Mucosa of descending colon (tissue), 3 donors: Measurements from ENCODE around the gene HMX3. TPM values are rescaled to one million over a fixed set of nuclear protein-coding genes. Genes with fewer than 3 reads are reported as not detected.

ENCODE experiments used
- ATAC-seq: fragments of 200-7000 bp; cut with Tn5 transposase; one replicate; pipeline ENCODE4 v1.9.1; 2020; ENCODE audit warnings: mild to moderate bottlenecking, moderate library complexity
- DNase-seq, 3 donors: peaks; one replicate each; pipeline ENCODE4 v3.0.0-alpha.2; 2020
- H3K36me3 ChIP-seq: fragments of 200-600 bp; one replicate; pipeline ENCODE4 v1.8.0; 2021; ENCODE audit warnings: low read depth, mild to moderate bottlenecking
- H3K4me1 ChIP-seq: fragments of 200-600 bp; one replicate; pipeline ENCODE4 v1.8.0; 2021; ENCODE audit warnings: low read depth, mild to moderate bottlenecking
- H3K4me3 ChIP-seq: fragments of 200-600 bp; one replicate; pipeline ENCODE4 v1.8.0; 2021; ENCODE audit warnings: mild to moderate bottlenecking
- H3K9me3 ChIP-seq: fragments of 200-600 bp; one replicate; pipeline ENCODE4 v1.8.0; 2021; ENCODE audit warnings: mild to moderate bottlenecking
- intact Hi-C, 2 donors: fragments of 100-400 bp; cut with DNase I in 1 of 2; cut with micrococcal nuclease in 1 of 2; formaldehyde crosslinking; loops; one replicate each; pipeline versions ENCODE4 v1.11.0 to v1.11.1; 2022; cut with DNase I, micrococcal nuclease
- total RNA-seq, 3 donors: library from RNA; stranded (reverse); fragmentation: NEBNext Ultra II Directional in 2 of 3; extraction: Animal tissue kit (Norgen Biotek cat#: 25700) in 2 of 3; gene quantifications; one replicate each; pipeline versions ENCODE4 v1.2.1 to v1.2.4, GENCODE V29; 2021 to 2023
- TF ChIP-seq, protein P1 (sequence below): fragments of 200-600 bp; IDR thresholded peaks from one replicate; pipeline ENCODE4 v1.8.0; 2022; ENCODE audit warnings: antibody characterized with exemption, mild to moderate bottlenecking
- donor health status: DM: no; HTN: no; CAD: no; lungs with moderate emphysema.
- donor health status: DM: no; HTN: no; CAD: no.
- donor health status: DM: no; HTN: yes; CAD: no.

HMX3 gene
- total RNA-seq, 3 donors from 2014 or later: 0.92 to 1.4 TPM; not detected in 1

DNA sequence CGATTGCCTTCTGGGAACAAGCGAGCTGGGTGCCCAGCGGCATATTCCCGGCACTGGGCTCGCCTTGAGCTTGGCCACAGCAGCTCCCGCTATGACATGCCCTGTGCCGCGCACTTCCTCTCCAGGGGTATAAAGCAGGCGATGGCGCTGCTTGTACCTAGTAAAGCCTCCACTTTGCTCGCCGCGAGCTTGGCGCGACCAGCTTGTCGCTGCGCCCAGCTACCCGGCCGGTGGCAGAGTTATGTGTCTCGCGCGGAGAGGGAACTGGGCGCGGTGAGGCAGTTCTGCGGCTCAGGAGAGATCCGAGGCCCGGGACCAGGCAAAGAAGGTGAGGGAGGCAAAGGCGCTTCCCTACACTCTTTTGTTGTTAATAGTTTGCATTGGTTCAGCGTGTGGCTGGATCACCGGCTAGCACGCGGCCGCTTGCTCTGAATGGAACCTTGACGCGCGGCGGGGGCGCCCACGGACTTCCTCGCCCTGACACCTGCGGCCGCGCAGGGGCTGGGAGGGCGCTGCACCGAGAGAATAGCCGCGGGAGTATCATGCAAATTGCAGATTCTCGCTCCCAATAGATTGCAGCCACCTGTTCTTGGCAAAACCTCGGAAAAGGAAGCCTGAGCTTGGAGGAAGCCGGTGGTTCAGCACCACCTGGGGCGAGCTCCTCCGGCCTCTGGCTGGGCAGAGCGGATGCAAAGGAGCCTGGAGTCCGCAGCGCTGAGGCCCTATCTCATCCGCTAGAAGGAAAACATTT, 15.4 kb downstream of the HMX3 start:
- H3K4me1 ChIP-seq: peaks cover 34% of the 10 kb centered on the region
- ATAC-seq: no peak

DNA sequence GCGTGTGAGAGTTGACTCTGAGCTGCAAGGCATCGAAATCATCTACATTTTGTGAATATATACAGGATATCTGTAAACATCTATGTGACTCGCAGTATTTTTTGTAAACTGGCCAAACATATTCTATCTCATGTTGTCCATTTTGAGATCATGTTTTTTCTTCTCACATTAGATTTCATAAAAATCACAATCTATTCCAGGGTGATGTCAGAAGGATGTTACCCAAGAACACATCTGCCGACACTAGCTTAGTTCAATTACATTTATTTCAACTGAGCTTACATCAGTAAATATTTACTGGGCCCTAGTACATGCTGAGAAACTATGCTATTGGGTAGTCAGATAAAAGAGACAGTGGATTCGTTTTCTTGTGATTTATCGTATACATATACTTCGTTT, 16.0 kb downstream of the HMX3 start:
- H3K36me3 ChIP-seq: peaks cover 4% of the 10 kb centered on the region
- intact Hi-C loops: no loop called here
- TF ChIP-seq, protein P1, sequence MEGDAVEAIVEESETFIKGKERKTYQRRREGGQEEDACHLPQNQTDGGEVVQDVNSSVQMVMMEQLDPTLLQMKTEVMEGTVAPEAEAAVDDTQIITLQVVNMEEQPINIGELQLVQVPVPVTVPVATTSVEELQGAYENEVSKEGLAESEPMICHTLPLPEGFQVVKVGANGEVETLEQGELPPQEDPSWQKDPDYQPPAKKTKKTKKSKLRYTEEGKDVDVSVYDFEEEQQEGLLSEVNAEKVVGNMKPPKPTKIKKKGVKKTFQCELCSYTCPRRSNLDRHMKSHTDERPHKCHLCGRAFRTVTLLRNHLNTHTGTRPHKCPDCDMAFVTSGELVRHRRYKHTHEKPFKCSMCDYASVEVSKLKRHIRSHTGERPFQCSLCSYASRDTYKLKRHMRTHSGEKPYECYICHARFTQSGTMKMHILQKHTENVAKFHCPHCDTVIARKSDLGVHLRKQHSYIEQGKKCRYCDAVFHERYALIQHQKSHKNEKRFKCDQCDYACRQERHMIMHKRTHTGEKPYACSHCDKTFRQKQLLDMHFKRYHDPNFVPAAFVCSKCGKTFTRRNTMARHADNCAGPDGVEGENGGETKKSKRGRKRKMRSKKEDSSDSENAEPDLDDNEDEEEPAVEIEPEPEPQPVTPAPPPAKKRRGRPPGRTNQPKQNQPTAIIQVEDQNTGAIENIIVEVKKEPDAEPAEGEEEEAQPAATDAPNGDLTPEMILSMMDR: no peak
- ATAC-seq (no peak), DNase-seq (no peak)
- no peaks in the 10 kb centered on the region for H3K9me3 ChIP-seq
- no peak overlapping the region for H3K4me3 ChIP-seq
- peaks cover 34% of the 10 kb centered on the region for H3K4me1 ChIP-seq

More for the DNA sequence above, 15.4 kb downstream of the HMX3 start:
- TF ChIP-seq, protein P1: no peak
- H3K9me3 ChIP-seq: no peaks in the 10 kb centered on the region
- intact Hi-C loops: no loop called here
- H3K36me3 ChIP-seq: peaks cover 4% of the 10 kb centered on the region
- H3K4me3 ChIP-seq: no peak overlapping the region
- peak in 2 of 3 donors; percentile 44 to 60 for DNase-seq

DNA sequence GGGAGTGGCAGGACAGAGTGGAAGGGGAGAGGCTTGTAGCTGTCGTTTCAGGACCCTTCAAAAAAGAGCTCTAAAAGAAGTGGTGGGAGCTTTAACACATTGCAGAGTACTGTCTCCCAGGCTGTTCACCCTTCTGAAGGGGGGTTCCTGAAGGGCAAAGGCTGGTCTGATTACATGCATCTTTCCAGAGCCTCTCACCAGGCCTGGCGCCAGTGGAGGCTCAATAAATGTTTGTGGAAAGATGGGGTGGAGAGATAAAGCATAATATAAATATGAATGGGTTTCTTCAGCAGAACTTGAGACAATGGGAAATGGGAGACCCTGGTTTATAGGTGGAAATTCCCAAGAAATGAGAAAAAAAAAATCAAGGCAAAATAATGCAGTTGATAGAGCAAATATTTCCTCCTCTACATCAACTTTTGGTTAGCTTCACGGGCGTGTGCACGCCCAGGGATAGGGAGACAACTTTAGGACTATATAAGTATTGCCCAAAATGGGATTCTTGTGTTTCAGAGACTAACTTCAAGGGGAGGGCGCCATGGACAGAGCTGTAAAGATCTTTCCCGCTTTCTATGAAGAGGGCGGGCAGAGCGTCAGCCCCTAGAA, 17.8 kb downstream of the HMX3 start:
- intact Hi-C loops: no loop called here
- peaks cover 4% of the 10 kb centered on the region for H3K36me3 ChIP-seq
- TF ChIP-seq, protein P1: no peak
- no peaks in the 10 kb centered on the region for H3K9me3 ChIP-seq
- peak overlapping the region; percentile 93 for H3K4me3 ChIP-seq
- H3K4me1 ChIP-seq: peaks cover 25% of the 10 kb centered on the region
- ATAC-seq (no peak), DNase-seq (peak in 1 of 3 donors; percentile 21)

DNA sequence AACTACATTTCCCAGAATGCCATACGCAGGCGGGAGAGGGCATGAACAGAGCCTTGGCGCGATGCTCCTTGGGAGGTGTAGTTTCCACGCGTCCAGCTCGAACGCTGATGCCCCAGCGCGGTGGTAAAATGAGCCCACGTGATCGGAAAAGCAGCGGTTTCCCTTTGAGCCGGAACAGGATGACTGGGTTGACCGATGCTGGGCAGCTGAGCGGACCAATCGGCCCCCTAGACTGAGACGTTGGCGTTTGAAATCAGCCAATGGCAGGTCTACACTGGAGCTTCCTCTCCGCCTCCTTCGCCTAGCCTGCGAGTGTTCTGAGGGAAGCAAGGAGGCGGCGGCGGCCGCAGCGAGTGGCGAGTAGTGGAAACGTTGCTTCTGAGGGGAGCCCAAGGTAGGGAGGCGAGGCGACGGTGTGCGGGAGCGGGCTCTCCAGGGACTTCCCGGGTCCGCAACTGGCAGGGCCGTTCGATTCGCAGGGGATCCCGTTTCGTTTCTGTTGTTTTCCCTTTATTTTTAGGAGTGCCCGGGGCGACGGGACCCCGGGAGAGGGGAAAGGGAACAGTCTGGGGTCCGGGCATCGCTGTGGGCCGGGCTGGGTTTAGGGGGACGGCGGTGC, 18.4 kb downstream of the HMX3 start, which contains the start of gene BUB3:
TSS of gene BUB3 (plus strand) at position 311 of the 619 bp plus-strand sequence. CDS start 516 bp downstream, outside the sequence.
- DNase-seq (peak; percentile 96 to 99 (median 98)), ATAC-seq (peak; percentile 97)
- intact Hi-C loops: no loop called here
- Histone ChIP-seq H3K36me3 (peaks cover 4% of the 10 kb centered on the region), H3K4me3 (peak within 1 kb of the TSS; percentile 93), H3K4me1 (peaks cover 25% of the 10 kb centered on the region), H3K9me3 (no peaks in the 10 kb centered on the region)
- TF ChIP-seq, protein P1: peak; percentile 20

DNA sequence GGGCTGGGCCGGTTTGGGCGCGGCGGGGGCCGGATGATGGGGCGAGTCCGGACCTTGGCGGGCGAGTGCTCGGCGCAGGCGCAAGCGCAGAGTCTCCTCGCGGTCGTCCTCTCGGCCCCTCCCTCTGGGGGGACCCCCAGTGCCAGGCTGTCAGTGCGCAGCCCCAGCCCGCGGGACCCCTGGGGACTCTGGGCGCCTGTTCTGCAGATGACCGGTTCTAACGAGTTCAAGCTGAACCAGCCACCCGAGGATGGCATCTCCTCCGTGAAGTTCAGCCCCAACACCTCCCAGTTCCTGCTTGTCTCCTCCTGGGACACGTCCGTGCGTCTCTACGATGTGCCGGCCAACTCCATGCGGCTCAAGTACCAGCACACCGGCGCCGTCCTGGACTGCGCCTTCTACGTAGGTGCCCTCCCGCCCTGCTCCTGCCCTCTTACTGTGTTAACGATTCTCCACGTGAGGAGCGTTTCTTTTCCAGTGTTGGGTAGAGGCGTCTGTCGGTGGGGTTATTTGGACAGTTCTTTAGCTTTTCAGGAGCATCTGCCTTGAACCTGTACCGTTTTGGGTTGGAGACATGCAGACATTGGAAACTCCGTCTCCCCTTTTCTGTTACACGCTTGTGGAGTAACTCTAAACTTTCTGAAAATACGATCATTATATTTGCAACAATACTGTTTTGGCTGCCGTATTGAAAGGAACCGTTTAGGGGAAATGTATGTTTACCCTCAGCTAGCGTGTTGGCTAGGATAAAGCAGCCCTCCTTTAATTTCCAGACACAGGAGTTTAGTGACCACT, 19.1 kb downstream of the HMX3 start:
- H3K4me1 ChIP-seq: peaks cover 21% of the 10 kb centered on the region
- ATAC-seq: peak; percentile 70
- TF ChIP-seq, protein P1: no peak
- H3K4me3 ChIP-seq: peak overlapping the region; percentile 93
- intact Hi-C loops: no loop called here
- DNase-seq: peak; percentile 56 to 82 (median 79)
- H3K9me3 ChIP-seq: no peaks in the 10 kb centered on the region
- H3K36me3 ChIP-seq: peaks cover 4% of the 10 kb centered on the region
